GM18511 (cell line): ENCODE measurements around the gene TMEM132A.
A peak's percentile ranks its signal among the peaks of the same experiment; 100 is the strongest.

Source experiments
- ATAC-seq: cut with Tn5 transposase; IDR thresholded peaks from one replicate; pipeline ENCODE4 v1.9.1; 2021; ENCODE audit warnings: mild to moderate bottlenecking, moderate library complexity; ENCODE audit not compliant: unreplicated experiment

Gene TMEM132A

GRCh38 chr11:60919956-60920355 is 4.3 kb upstream of the TMEM132A start:
- ATAC-seq, result no peak

- ATAC-seq, result no peak
Observed at GRCh38 chr11:60921259-60921658, 3.0 kb upstream of the TMEM132A start.

- ATAC-seq, result no peak
Observed at GRCh38 chr11:60921777-60922335, 2.4 kb upstream of the TMEM132A start.

- ATAC-seq, result no peak
Observed at GRCh38 chr11:60922906-60923305, 1.4 kb upstream of the TMEM132A start.

- no peak for ATAC-seq
Observed at GRCh38 chr11:60923326-60923725, 934 bp upstream of the TMEM132A start.

- ATAC-seq, result no peak
Observed at GRCh38 chr11:60923800-60924109, 505 bp upstream of the TMEM132A start.

GRCh38 chr11:60924906-60925853 is 920 bp downstream of the TMEM132A start:
- peak; percentile 31 for ATAC-seq

GRCh38 chr11:60925868-60926267 is 1.6 kb downstream of the TMEM132A start:
- ATAC-seq, result no peak

- no peak for ATAC-seq
Observed at GRCh38 chr11:60926500-60926899, 2.2 kb downstream of the TMEM132A start.

- no peak for ATAC-seq
Observed at GRCh38 chr11:60927061-60927592, 2.9 kb downstream of the TMEM132A start.

GRCh38 chr11:60927600-60927999 is 3.3 kb downstream of the TMEM132A start:
- no peak for ATAC-seq

GRCh38 chr11:60928563-60929001 is 4.3 kb downstream of the TMEM132A start:
- no peak for ATAC-seq

- no peak for ATAC-seq
Observed at GRCh38 chr11:60929764-60930163, 5.5 kb downstream of the TMEM132A start.

GRCh38 chr11:60930394-60930793 is 6.1 kb downstream of the TMEM132A start:
- ATAC-seq, result no peak

- no peak for ATAC-seq
Observed at GRCh38 chr11:60931917-60932316, 7.7 kb downstream of the TMEM132A start.

GRCh38 chr11:60932605-60933356 is 8.5 kb downstream of the TMEM132A start:
- no peak for ATAC-seq

GRCh38 chr11:60933416-60934123 is 9.3 kb downstream of the TMEM132A start:
- no peak for ATAC-seq

GRCh38 chr11:60934124-60934789 is 10.0 kb downstream of the TMEM132A start:
- ATAC-seq, result no peak

GRCh38 chr11:60934790-60935605 is 10.7 kb downstream of the TMEM132A start:
- no peak for ATAC-seq
